RWPE2 (cell line): Measurements from ENCODE around the gene IGFL3.
"Not testable (repeated sequence)": the region's sequence is repeated elsewhere in the genome, so short reads cannot be mapped to it uniquely, and the experiment has no call there.

Experiments used
- ATAC-seq: fragments of 200-7000 bp; cut with Tn5 transposase; 3 replicates; pipeline ENCODE4 v1.9.1; 2021; ENCODE audit warnings: low read depth
- DNase-seq: peaks from one replicate; pipeline ENCODE4 v3.0.0-alpha.2; 2020; ENCODE audit warnings: low spot score
- H3K27ac ChIP-seq: fragments of 450-650 bp; 2 replicates; pipeline ENCODE4 v1.5.1; 2017; ENCODE audit warnings: mild to moderate bottlenecking; ENCODE audit not compliant: poor library complexity, severe bottlenecking
- H3K27me3 ChIP-seq: fragments of 250-450 bp; sonication (Bioruptor Pico); 2 replicates; pipeline ENCODE4 v1.5.1; 2021; ENCODE audit warnings: mild to moderate bottlenecking, moderate library complexity; ENCODE audit not compliant: insufficient read depth, poor library complexity, severe bottlenecking
- H3K36me3 ChIP-seq: fragments of 250-450 bp; sonication (Bioruptor Pico); 2 replicates; pipeline ENCODE4 v1.5.1; 2020; ENCODE audit warnings: low read depth, mild to moderate bottlenecking, moderate library complexity
- H3K4me1 ChIP-seq: fragments of 250-450 bp; sonication (Bioruptor Pico); 2 replicates; pipeline ENCODE4 v1.5.1; 2021; ENCODE audit warnings: mild to moderate bottlenecking, moderate library complexity; ENCODE audit not compliant: insufficient read depth, poor library complexity, severe bottlenecking
- H3K4me3 ChIP-seq: fragments of 250-450 bp; sonication (Bioruptor Pico); 2 replicates; pipeline ENCODE4 v1.5.1; 2021; ENCODE audit warnings: mild to moderate bottlenecking, moderate library complexity; ENCODE audit not compliant: severe bottlenecking
- H3K9me3 ChIP-seq: fragments of 250-450 bp; sonication (Bioruptor Pico); 2 replicates; pipeline ENCODE4 v1.5.1; 2021; ENCODE audit warnings: mild to moderate bottlenecking, moderate library complexity; ENCODE audit not compliant: severe bottlenecking
- CTCF ChIP-seq: fragments of 450-650 bp; IDR thresholded peaks from one replicate; pipeline ENCODE4 v1.5.1; 2017; ENCODE audit warnings: mild to moderate bottlenecking, moderate library complexity; ENCODE audit not compliant: poor library complexity, severe bottlenecking

Gene IGFL3

GRCh38 chr19:46124638-46125115 is at the start of gene IGFL3:
TSS of gene IGFL3 (minus strand) at chr19:46124688. CDS start at chr19:46124649, 39 bp downstream.
- TF ChIP-seq CTCF = no peak
- DNase-seq (no peak), ATAC-seq (no peak)
- Histone ChIP-seq H3K4me3 (no peak within 1 kb of the TSS), H3K27ac (no peak within 1 kb of the TSS), H3K36me3 (no peaks in the 10 kb centered on the region), H3K4me1 (no peaks in the 10 kb centered on the region), H3K9me3 (no peaks in the 10 kb centered on the region), H3K27me3 (no peaks in the 10 kb centered on the region)

GRCh38 chr19:46173886-46174480 is 49.5 kb upstream of the IGFL3 start:
- no peak for DNase-seq
- no peak for ATAC-seq
- Histone ChIP-seq H3K27ac (no peak overlapping the region), H3K36me3 (no peaks in the 10 kb centered on the region), H3K9me3 (no peaks in the 10 kb centered on the region), H3K27me3 (no peaks in the 10 kb centered on the region), H3K4me1 (no peaks in the 10 kb centered on the region), H3K4me3 (no peak overlapping the region)
- TF ChIP-seq CTCF = no peak

- TF ChIP-seq CTCF = no peak
- Histone ChIP-seq H3K4me1 (no peaks in the 10 kb centered on the region), H3K4me3 (no peak overlapping the region), H3K9me3 (no peaks in the 10 kb centered on the region), H3K36me3 (no peaks in the 10 kb centered on the region), H3K27ac (no peak overlapping the region), H3K27me3 (no peaks in the 10 kb centered on the region)
- DNase-seq = no peak
- no peak for ATAC-seq
Measured at GRCh38 chr19:46162731-46163130, 38.2 kb upstream of the IGFL3 start.

- not testable (repeated sequence) for H3K9me3 ChIP-seq, H3K27ac ChIP-seq, H3K36me3 ChIP-seq, DNase-seq, ATAC-seq, H3K4me3 ChIP-seq, H3K27me3 ChIP-seq, H3K4me1 ChIP-seq
Measured at GRCh38 chr19:46161642-46162257, 37.3 kb upstream of the IGFL3 start.

- Histone ChIP-seq H3K27me3 (no peaks in the 10 kb centered on the region), H3K9me3 (no peaks in the 10 kb centered on the region), H3K36me3 (no peaks in the 10 kb centered on the region), H3K4me1 (no peaks in the 10 kb centered on the region), H3K4me3 (no peak overlapping the region), H3K27ac (no peak overlapping the region)
- DNase-seq (no peak), ATAC-seq (no peak)
- TF ChIP-seq CTCF = no peak
Measured at GRCh38 chr19:46160233-46160775, 35.8 kb upstream of the IGFL3 start.
